OCI-LY7 (cell line): ENCODE data around the gene FUCA2.

ENCODE experiments used
- CTCF ChIP-seq: fragments of 200-600 bp; sonication (generic); conservative IDR thresholded peaks from 2 replicates; pipeline ENCODE4 v1.5.1; 2014; ENCODE audit warnings: mild to moderate bottlenecking, antibody characterized with exemption, low read length, moderate library complexity, mixed read lengths
- EZH2phosphoT487 ChIP-seq: fragments of 200-600 bp; sonication (generic); IDR thresholded peaks from 2 replicates; pipeline ENCODE4 v1.6.1; 2018; ENCODE audit warnings: low read depth, borderline replicate concordance, mild to moderate bottlenecking, mixed run types, antibody characterized with exemption, low read length, moderate library complexity, mixed read lengths

GRCh38 chr6:143549949-143550268 is 38.4 kb upstream of the FUCA2 start:
- TF ChIP-seq CTCF (no peak), EZH2phosphoT487 (no peak)
